Body of pancreas (tissue), 4 donors: Measurements from ENCODE around the gene PALM3.

Source experiments
- CTCF ChIP-seq, 7 experiments: fragments of 450-650 bp in 4 of 7; fragments of 200-600 bp in 3 of 7; sonication (generic) in 3 of 7; IDR thresholded peaks; one replicate each; pipeline ENCODE4 v1.5.1; 2016 to 2019; ENCODE audit warnings: antibody characterized with exemption in 7 of 7
- POLR2A ChIP-seq, 3 donors: fragments of 450-650 bp; IDR thresholded peaks; one replicate each; pipeline ENCODE4 v1.6.1; 2016; ENCODE audit warnings: antibody characterized with exemption in 3 of 3, mild to moderate bottlenecking in 2 of 3

GRCh38 chr19:14054721-14055120 is 7.2 kb downstream of the PALM3 start:
- TF ChIP-seq CTCF (IDR thresholded peaks at IDR 0.05) (no peak), POLR2A (IDR thresholded peaks at IDR 0.05) (no peak)
